COLO829 (cell line): ENCODE data around the gene FAR1.

Experiments used
- DNase-seq: peaks from one replicate; pipeline ENCODE4 v3.0.0; 2012; ENCODE audit warnings: low spot score

The FAR1 gene

DNA sequence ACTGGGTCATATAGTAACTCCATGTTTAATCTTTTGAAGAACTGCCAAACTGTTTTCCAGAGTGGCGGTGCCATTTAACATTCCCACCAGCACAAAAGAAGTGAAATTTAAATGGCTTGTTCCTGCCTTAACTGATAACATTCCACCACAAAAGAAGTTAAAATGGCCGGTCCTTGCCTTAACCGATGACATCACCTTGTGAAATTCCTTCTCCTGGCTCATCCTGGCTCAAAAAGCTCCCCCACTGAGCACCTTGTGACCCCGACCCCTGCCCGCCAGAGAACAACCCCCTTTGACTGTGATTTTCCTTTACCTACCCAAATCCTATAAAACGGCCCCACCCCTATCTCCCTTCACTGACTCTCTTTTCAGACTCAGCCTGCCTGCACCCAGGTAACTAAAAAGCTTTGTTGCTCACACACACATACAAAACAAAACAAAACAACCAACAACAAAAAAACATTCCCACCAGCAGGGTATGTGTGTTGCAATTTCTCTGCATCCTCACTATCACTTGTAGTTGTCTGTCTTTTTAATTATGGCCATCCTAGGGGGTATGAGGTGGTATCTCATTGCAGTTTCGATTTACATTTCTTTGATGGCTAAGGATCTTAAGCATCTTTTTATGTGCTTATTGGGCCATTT, 109.0 kb downstream of the FAR1 start:
- no peak for DNase-seq

DNA sequence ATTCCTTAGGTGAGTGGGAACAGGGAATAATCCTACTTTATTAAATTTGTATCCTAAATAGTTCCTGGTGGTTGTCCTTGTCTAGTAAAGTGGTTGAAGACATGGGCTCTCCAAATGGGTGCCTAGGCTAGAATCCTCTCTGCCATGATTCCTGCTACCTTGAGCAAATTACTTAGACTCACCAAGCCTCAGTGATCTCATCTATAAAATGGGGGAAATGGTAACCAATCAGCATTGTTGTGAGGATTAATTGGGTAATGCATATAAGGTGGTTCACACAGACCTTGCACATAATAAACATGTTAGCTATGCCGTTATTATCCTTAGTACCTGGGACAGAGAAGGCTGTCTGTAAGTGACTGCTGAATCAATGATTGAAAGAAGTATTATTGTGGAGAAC, 109.9 kb downstream of the FAR1 start:
- DNase-seq: no peak

DNA sequence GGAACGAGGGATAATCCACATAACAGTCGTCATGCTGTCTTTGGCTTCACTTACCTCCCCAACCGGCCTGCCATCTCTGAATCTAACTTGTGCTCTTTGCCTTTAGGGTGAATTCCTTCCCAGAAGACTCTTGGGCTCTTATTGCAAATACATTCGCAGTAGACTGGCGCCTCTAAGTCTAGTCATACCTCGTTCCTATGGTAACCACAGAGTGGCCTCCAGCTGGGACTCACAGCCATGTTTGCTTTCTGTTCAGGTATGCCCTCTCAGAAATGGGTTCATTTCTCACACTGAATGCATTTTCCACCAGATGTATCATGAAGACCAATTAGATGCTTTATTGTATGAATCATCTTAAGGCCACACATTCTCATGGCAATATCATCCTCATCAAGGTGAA, 112.7 kb downstream of the FAR1 start:
- DNase-seq: no peak
